ENCODE measurements around the gene SMYD5.
A peak's percentile ranks its signal among the peaks of the same experiment; 100 is the strongest.

SMYD5 gene

GRCh38 chr2:73254343-73255006 is 40.4 kb downstream of the SMYD5 start:
- TF ChIP-seq, protein P1, sequence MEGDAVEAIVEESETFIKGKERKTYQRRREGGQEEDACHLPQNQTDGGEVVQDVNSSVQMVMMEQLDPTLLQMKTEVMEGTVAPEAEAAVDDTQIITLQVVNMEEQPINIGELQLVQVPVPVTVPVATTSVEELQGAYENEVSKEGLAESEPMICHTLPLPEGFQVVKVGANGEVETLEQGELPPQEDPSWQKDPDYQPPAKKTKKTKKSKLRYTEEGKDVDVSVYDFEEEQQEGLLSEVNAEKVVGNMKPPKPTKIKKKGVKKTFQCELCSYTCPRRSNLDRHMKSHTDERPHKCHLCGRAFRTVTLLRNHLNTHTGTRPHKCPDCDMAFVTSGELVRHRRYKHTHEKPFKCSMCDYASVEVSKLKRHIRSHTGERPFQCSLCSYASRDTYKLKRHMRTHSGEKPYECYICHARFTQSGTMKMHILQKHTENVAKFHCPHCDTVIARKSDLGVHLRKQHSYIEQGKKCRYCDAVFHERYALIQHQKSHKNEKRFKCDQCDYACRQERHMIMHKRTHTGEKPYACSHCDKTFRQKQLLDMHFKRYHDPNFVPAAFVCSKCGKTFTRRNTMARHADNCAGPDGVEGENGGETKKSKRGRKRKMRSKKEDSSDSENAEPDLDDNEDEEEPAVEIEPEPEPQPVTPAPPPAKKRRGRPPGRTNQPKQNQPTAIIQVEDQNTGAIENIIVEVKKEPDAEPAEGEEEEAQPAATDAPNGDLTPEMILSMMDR (IDR thresholded peaks at IDR 0.05; ENCODE audit: borderline replicate concordance, control extremely low read depth, extremely low read depth, insufficient read depth, missing control alignments), result no peak
- DNase-seq (ENCODE audit: low spot score), result peak; percentile 20
- in situ Hi-C loops (cut with MboI; ENCODE audit: low sequenced_read_pairs, unreplicated experiment), result no loop called here

DNA sequence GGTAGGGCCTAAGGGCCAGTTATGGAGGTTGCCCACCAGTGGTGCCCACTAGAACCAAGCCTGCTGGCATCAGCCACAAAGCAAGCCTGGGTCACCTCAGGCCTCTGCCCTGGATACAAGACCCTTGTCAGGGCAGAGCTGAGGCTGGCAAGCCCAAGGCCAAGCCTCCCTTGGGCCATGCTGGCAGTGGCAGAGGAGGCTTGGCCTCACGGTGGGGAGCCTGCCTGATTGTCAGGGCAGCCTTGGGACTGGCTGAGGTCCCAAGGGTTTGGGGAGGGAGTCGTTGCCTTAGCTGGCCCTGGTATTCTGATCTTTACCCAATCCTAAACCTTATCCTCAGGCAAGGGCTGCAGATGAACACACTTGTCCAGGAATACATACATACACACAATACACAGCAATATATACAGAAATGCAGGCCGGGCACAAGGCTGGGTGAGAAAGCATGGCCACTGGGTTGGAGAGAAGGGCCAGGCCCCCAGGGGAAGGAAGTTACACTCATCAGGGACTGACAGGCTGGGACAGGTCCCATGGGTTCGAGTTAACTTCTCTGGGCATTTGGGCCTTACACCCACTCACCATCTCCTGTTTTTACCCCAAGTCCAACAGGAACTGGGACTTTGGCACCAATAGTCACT is 41.1 kb downstream of the SMYD5 start:
- in situ Hi-C loops (cut with MboI; ENCODE audit: low sequenced_read_pairs, unreplicated experiment), result no loop called here
- DNase-seq (ENCODE audit: low spot score), result peak; percentile 20
- TF ChIP-seq, protein P1 (IDR thresholded peaks at IDR 0.05; ENCODE audit: borderline replicate concordance, control extremely low read depth, extremely low read depth, insufficient read depth, missing control alignments), result no peak

GRCh38 chr2:73255907-73256617 is 42.0 kb downstream of the SMYD5 start:
- DNase-seq (ENCODE audit: low spot score), result peak; percentile 24
- TF ChIP-seq, protein P1 (IDR thresholded peaks at IDR 0.05; ENCODE audit: borderline replicate concordance, control extremely low read depth, extremely low read depth, insufficient read depth, missing control alignments), result no peak

GRCh38 chr2:73256618-73256922 is 42.5 kb downstream of the SMYD5 start:
- in situ Hi-C loops (cut with MboI; ENCODE audit: low sequenced_read_pairs, unreplicated experiment), result no loop called here
- TF ChIP-seq, protein P1 (IDR thresholded peaks at IDR 0.05; ENCODE audit: borderline replicate concordance, control extremely low read depth, extremely low read depth, insufficient read depth, missing control alignments), result no peak
- DNase-seq (ENCODE audit: low spot score), result peak; percentile 17

More at GRCh38 chr2:73255907-73256617, 42.0 kb downstream of the SMYD5 start:
- in situ Hi-C loops (cut with MboI; ENCODE audit: low sequenced_read_pairs, unreplicated experiment), result no loop called here

- no peak for DNase-seq (ENCODE audit: low spot score)
- TF ChIP-seq, protein P1 (IDR thresholded peaks at IDR 0.05; ENCODE audit: borderline replicate concordance, control extremely low read depth, extremely low read depth, insufficient read depth, missing control alignments), result no peak
- in situ Hi-C loops (cut with MboI; ENCODE audit: low sequenced_read_pairs, unreplicated experiment), result no loop called here
These were observed 43.0 kb downstream of the SMYD5 start for GRCh38 chr2:73257021-73257420.

- in situ Hi-C loops (cut with MboI; ENCODE audit: low sequenced_read_pairs, unreplicated experiment), result no loop called here
- DNase-seq (ENCODE audit: low spot score), result peak; percentile 31
- TF ChIP-seq, protein P1 (IDR thresholded peaks at IDR 0.05; ENCODE audit: borderline replicate concordance, control extremely low read depth, extremely low read depth, insufficient read depth, missing control alignments), result no peak
These were observed 43.5 kb downstream of the SMYD5 start for GRCh38 chr2:73257425-73258125.
